HG02981 (cell line): ENCODE results near the gene TMX3.

ENCODE experiments used
- ATAC-seq: cut with Tn5 transposase; IDR thresholded peaks from one replicate; pipeline ENCODE4 v1.9.1; 2021; ENCODE audit warnings: mild to moderate bottlenecking, moderate library complexity; ENCODE audit not compliant: unreplicated experiment

Gene TMX3

GRCh38 chr18:68714712-68715496 lies at the start of gene TMX3:
TSS of gene TMX3 (minus strand) at chr18:68715108. CDS start at chr18:68714981, 127 bp downstream.
- ATAC-seq = peak; percentile 96

GRCh38 chr18:68764016-68764415 lies 49.1 kb upstream of the TMX3 start:
- ATAC-seq = no peak

GRCh38 chr18:68763083-68763482 lies 48.2 kb upstream of the TMX3 start:
- ATAC-seq = no peak

DNA sequence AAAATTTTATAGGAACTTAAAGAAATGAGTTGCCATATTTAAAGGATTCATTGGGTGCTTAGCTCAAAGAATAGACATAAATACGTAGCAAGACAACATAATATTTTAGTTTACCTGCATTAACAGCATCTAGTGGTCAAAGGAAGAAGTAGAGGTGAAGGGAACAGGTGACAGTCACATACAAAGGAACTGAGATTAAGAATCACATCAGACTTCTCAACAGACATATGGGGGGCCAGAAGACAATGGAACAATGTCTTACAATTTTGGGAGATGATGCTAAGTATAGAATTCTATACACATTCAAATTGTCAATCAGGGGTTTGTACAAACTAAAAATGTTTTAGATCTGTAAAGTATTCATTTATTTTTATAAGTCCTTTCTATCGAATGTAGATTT lies 44.4 kb upstream of the TMX3 start:
- ATAC-seq = no peak

DNA sequence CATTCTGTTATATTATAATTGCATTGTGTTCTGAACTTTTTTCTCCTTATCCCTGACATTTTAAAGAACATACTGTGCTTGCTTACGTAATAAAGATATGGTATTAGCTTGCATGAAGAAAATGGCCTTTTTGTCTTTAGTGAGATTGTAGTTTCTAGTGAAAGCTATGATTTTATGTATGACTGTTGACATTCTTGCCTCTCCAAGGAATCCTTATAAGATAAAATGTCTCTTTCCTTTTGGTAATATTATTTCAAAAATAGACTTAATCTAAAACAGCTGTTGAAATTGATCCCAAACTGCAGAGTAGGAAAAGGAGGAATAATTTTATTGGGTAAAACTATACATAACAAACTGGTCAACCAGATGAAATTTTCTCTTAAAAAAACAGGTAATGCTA lies 42.2 kb upstream of the TMX3 start:
- ATAC-seq = no peak

DNA sequence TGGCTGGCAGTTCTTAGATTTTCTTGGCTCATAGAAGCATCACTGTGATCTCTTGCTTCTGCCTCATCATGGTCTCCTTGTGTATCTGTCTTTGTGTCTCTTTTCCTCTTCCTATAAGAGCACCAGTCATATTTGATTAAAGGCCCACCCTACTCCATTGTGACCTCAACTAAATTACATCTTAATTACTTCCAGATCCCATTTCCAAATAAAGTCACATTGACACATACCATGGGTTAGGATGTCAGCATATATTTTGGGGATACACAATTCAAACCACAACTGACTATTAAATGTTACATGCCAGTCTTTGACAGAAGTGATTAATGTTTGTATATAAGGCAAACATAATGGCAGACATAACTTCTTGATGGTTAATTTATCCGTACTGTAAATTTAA lies 27.3 kb upstream of the TMX3 start:
- no peak for ATAC-seq

- no peak for ATAC-seq
Observed at GRCh38 chr18:68740966-68741365, 26.1 kb upstream of the TMX3 start.

DNA sequence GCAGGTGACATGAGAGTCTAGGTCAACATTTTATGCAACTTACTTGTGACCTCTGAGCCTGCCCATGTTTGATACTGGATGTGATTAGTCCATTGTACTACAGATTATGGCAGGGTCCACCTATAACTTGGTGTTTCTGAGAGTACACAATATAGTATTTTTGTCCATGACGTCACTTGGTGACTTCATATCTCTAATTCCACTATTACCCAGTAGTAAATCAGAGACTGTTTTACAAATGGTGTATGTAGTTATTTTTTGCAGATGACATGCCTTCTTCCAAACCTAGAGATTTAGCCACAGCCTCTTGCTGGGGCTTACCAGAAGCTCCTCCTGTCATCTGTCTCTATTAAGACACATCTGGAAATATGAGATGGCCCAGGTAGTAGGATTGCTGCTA lies 24.6 kb upstream of the TMX3 start:
- no peak for ATAC-seq

GRCh38 chr18:68738564-68738963 lies 23.7 kb upstream of the TMX3 start:
- no peak for ATAC-seq

DNA sequence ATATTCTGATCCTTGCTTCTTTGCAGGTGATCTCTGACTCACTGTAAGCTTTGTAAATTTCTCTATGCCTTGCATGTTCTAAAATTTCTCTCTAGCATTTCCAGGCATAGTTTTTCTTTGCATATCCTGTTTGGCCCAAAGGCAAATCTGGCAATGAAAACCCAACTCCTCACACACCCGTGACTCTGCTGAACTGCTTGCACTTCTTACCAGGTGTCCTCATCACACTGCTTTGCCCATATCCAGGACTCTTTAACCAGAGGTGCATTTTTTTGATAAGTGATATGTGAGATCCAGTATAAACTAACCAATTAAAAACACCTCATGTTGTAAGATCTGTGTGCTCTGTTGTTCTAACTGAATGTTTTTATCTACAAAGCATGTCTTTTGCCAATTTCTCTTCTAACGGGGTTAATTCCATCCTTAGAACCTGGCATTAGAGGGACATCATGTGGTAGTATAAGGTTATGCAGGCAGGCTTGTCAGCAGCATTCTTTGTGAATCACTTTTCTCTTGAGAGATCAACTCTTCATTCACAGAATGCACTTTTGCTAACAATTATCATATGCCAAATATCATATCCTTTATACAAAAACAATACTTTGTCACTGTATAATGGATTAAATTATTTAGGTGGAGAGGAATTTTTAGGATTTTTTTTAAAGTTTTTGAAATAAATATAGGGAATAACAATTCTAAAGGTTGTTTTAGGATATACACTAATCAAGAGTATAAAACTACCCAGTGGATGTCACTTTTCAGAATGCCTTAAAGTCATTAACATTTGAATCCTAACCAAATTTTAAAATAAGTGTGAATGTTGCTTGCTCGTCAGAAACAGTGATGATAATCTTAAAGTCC lies 20.8 kb upstream of the TMX3 start:
- ATAC-seq = peak; percentile 75

DNA sequence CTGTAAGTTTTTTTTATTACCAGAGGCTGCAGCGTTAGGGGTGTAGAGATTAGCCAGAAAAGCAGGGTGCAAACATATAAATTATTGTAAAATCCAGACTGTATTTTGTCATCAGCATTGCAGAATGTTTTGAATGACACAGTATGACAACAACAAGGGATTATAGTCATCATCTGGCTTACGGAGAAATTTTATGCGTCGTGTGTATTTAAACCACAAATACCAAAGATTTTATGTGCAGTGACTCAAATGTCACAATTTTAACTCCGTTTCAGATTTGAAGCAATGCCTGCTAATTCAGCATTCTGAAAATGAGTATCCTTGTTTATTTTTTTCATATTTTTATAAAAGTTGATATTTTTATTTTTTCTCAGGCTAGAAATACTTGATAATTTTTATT lies 19.4 kb upstream of the TMX3 start:
- no peak for ATAC-seq

GRCh38 chr18:68733707-68734106 lies 18.8 kb upstream of the TMX3 start:
- no peak for ATAC-seq

- ATAC-seq = no peak
Observed at GRCh38 chr18:68728081-68728700, 13.3 kb upstream of the TMX3 start.

DNA sequence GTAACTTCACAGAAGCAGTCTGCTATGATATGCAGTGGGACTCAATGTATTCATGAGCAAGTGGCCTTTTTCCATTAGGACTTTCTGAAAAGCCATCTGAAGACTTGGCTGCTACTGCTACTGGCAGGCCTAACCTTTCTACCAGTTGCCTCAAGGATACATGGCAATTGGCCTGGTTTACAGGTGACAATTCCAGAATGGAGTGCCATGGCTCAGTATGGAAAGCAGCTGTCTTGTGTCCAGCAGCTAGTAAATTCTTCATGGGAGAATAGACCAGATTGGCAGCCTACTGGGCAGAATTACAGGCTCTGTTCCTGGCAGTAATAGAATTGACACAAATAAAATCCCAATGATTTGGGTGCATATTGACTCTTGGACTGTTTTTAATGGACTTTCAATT lies 12.6 kb upstream of the TMX3 start:
- no peak for ATAC-seq

GRCh38 chr18:68725346-68725745 lies 10.4 kb upstream of the TMX3 start:
- ATAC-seq = no peak

DNA sequence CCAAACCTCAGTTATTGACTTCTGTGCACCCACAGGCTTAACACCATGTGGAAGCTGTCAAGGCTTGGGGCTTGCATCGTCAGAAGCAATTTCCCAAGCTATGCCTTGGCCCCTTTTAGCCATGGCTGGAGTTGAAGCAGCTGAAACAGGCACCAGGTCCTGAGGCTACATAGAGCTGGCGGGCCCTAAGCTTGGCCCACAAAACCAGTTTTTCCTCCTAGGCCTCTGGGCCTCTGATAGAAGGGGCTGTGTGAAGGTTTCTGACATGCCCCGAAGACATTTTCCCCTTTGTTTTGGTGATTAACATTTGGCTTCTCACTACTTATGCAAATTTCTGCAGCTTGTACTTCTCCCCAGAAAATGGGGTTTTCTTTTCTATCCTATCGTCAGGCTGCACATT lies 9.1 kb upstream of the TMX3 start:
- no peak for ATAC-seq

- no peak for ATAC-seq
Observed at GRCh38 chr18:68723539-68723938, 8.6 kb upstream of the TMX3 start.

- ATAC-seq = no peak
Observed at GRCh38 chr18:68722821-68723220, 7.9 kb upstream of the TMX3 start.

GRCh38 chr18:68721681-68722583 lies 7.0 kb upstream of the TMX3 start:
- ATAC-seq = peak; percentile 91

GRCh38 chr18:68714366-68714711 lies 569 bp downstream of the TMX3 start:
- ATAC-seq = peak; percentile 4

DNA sequence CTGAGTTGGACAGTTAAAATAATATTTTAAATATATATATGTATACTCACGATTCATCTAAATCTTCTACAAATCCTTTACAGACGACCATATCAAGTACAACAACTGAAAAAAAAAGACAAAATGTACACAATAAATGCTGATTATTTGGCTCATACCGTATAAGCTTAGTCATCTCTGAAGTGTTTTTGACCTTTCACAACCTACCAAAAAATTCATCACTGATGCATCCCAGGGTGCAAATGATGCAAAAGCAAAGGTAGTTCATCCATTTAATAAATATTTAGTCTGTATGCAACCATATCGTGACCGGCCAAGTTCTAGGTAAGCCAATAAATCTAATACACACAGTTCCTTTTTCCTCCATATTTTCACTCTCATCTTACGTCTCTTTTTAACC lies 1.1 kb downstream of the TMX3 start:
- no peak for ATAC-seq
